CD4-positive, alpha-beta T cell (primary cell): Measurements from ENCODE around the gene PUS7. TPM values are rescaled to one million over a fixed set of nuclear protein-coding genes. Genes with fewer than 3 reads are reported as not detected.

Experiments used
- ATAC-seq: fragments of 200-7000 bp; cut with Tn5 transposase; one replicate; pipeline ENCODE4 v1.10.0; 2022; ENCODE audit warnings: mild to moderate bottlenecking; ENCODE audit not compliant: poor library complexity
- CTCF ChIA-PET: fragments of 350-600 bp; sonication (Branson Sonifier 250); formaldehyde crosslinking; loops from one replicate; lab custom pipeline; 2021; ENCODE audit warnings: antibody characterized with exemption, inconsistent platforms; lab: Charles Lee
- POLR2A ChIA-PET: fragments of 350-600 bp; sonication (Branson Sonifier 250); formaldehyde crosslinking; loops from one replicate; lab custom pipeline; 2021; ENCODE audit warnings: antibody characterized with exemption, inconsistent platforms; lab: Charles Lee
- DNase-seq, 14 experiments: peaks; one replicate each; pipeline ENCODE4 v3.0.0-alpha.2; 2013 to 2020; ENCODE audit warnings: mixed read lengths in 2 of 14
- H3K27ac ChIP-seq, 2 donors: one replicate each; pipeline versions ENCODE4 v1.5.1 to v1.7.0; 2013; ENCODE audit warnings: low read length in 2 of 2, low read depth in 1 of 2, mild to moderate bottlenecking in 1 of 2
- H3K27me3 ChIP-seq, 2 experiments: 1 replicate in 1 of 2; 2 replicates in 1 of 2; pipeline versions ENCODE4 v1.6.1 to v1.7.0; 2013; ENCODE audit warnings: low read length in 2 of 2, control low read depth in 1 of 2, mild to moderate bottlenecking in 1 of 2, moderate library complexity in 1 of 2; ENCODE audit not compliant: insufficient read depth in 2 of 2, control insufficient read depth in 1 of 2
- H3K36me3 ChIP-seq: one replicate; pipeline ENCODE4 v1.6.1; 2013; ENCODE audit warnings: low read length, control low read depth; ENCODE audit not compliant: insufficient read depth
- H3K4me1 ChIP-seq: one replicate; pipeline ENCODE4 v1.6.1; 2013; ENCODE audit warnings: low read length, control low read depth; ENCODE audit not compliant: insufficient read depth
- H3K4me3 ChIP-seq: one replicate; pipeline ENCODE4 v1.5.1; 2013; ENCODE audit warnings: mild to moderate bottlenecking, low read length, moderate library complexity
- H3K9me3 ChIP-seq, 2 experiments: 1 replicate in 1 of 2; 2 replicates in 1 of 2; pipeline versions ENCODE4 v1.6.1 to v1.7.0; 2013; ENCODE audit warnings: low read length in 2 of 2, mild to moderate bottlenecking in 2 of 2, control low read depth in 1 of 2, moderate library complexity in 1 of 2; ENCODE audit not compliant: control insufficient read depth in 1 of 2, insufficient read depth in 1 of 2
- H3K27ac Mint-ChIP-seq: one replicate; pipeline ENCODE4 v1.8.0; 2020; ENCODE audit warnings: mixed read lengths
- H3K27me3 Mint-ChIP-seq: one replicate; pipeline ENCODE4 v1.8.0; 2021; ENCODE audit warnings: mixed read lengths
- H3K36me3 Mint-ChIP-seq: one replicate; pipeline ENCODE4 v1.8.0; 2021; ENCODE audit warnings: low read depth, mixed read lengths
- H3K4me1 Mint-ChIP-seq: one replicate; pipeline ENCODE4 v1.8.0; 2021; ENCODE audit warnings: low read depth, mixed read lengths
- H3K4me3 Mint-ChIP-seq: one replicate; pipeline ENCODE4 v1.8.0; 2020; ENCODE audit warnings: mild to moderate bottlenecking, mixed read lengths
- H3K9me3 Mint-ChIP-seq: one replicate; pipeline ENCODE4 v1.8.0; 2020; ENCODE audit warnings: mixed read lengths
- intact Hi-C, 2 experiments: fragments of 100-400 bp; cut with DNase I in 1 of 2; cut with micrococcal nuclease in 1 of 2; formaldehyde crosslinking; loops; one replicate each; pipeline versions ENCODE4 v1.15.1 to v1.9.0; 2023 to 2025; cut with DNase I, micrococcal nuclease
- total RNA-seq, 174 experiments: library from RNA in 2 of 174; stranded (reverse) in 2 of 174; gene quantifications; one replicate each; pipeline ENCODE4 v1.2.3 and lab custom pipeline; 2021 to 2026
- TF ChIP-seq, protein P1 (sequence below): fragments of 200-600 bp; IDR thresholded peaks from one replicate; pipeline ENCODE4 v1.8.0; 2022; ENCODE audit warnings: antibody characterized with exemption, mild to moderate bottlenecking

Gene PUS7
- total RNA-seq, 2 experiments from 2014 or later = 2.7 TPM

- H3K4me3 Mint-ChIP-seq = no peak overlapping the region
- H3K27ac ChIP-seq = no peak overlapping the region
- POLR2A ChIA-PET = no interaction called here
- H3K4me1 ChIP-seq = no peaks in the 10 kb centered on the region
- H3K36me3 Mint-ChIP-seq = peaks cover 21% of the 10 kb centered on the region
- TF ChIP-seq, protein P1, sequence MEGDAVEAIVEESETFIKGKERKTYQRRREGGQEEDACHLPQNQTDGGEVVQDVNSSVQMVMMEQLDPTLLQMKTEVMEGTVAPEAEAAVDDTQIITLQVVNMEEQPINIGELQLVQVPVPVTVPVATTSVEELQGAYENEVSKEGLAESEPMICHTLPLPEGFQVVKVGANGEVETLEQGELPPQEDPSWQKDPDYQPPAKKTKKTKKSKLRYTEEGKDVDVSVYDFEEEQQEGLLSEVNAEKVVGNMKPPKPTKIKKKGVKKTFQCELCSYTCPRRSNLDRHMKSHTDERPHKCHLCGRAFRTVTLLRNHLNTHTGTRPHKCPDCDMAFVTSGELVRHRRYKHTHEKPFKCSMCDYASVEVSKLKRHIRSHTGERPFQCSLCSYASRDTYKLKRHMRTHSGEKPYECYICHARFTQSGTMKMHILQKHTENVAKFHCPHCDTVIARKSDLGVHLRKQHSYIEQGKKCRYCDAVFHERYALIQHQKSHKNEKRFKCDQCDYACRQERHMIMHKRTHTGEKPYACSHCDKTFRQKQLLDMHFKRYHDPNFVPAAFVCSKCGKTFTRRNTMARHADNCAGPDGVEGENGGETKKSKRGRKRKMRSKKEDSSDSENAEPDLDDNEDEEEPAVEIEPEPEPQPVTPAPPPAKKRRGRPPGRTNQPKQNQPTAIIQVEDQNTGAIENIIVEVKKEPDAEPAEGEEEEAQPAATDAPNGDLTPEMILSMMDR = no peak
- H3K36me3 ChIP-seq = peaks cover under 1% of the 10 kb centered on the region
- intact Hi-C loops = no loop called here
- H3K27me3 ChIP-seq = no peaks in the 10 kb centered on the region
- ATAC-seq (no peak), DNase-seq (no peak)
- no peaks in the 10 kb centered on the region for H3K9me3 ChIP-seq
- CTCF ChIA-PET = no interaction called here
- H3K27ac Mint-ChIP-seq = no peak overlapping the region
- H3K9me3 Mint-ChIP-seq = no peaks in the 10 kb centered on the region
- no peaks in the 10 kb centered on the region for H3K27me3 Mint-ChIP-seq
- no peak overlapping the region for H3K4me3 ChIP-seq
- H3K4me1 Mint-ChIP-seq = no peaks in the 10 kb centered on the region
These were observed 25.1 kb downstream of the PUS7 start for GRCh38 chr7:105497016-105497415.

- POLR2A ChIA-PET = no interaction called here
- Mint-ChIP-seq H3K9me3 (no peaks in the 10 kb centered on the region), H3K4me3 (no peak overlapping the region), H3K36me3 (peaks cover 19% of the 10 kb centered on the region), H3K27me3 (no peaks in the 10 kb centered on the region), H3K4me1 (no peaks in the 10 kb centered on the region), H3K27ac (no peak overlapping the region)
- CTCF ChIA-PET = no interaction called here
- H3K4me1 ChIP-seq = no peaks in the 10 kb centered on the region
- H3K27me3 ChIP-seq = no peaks in the 10 kb centered on the region
- TF ChIP-seq, protein P1 = no peak
- H3K4me3 ChIP-seq = no peak overlapping the region
- DNase-seq (no peak), ATAC-seq (no peak)
- H3K27ac ChIP-seq = no peak overlapping the region
- no peaks in the 10 kb centered on the region for H3K9me3 ChIP-seq
- intact Hi-C loops = no loop called here
- no peaks in the 10 kb centered on the region for H3K36me3 ChIP-seq
These were observed 25.6 kb downstream of the PUS7 start for GRCh38 chr7:105496521-105496920.

GRCh38 chr7:105493923-105494315 is 28.2 kb downstream of the PUS7 start:
- H3K27me3 ChIP-seq = no peaks in the 10 kb centered on the region
- TF ChIP-seq, protein P1 = no peak
- H3K4me1 Mint-ChIP-seq = no peaks in the 10 kb centered on the region
- H3K27me3 Mint-ChIP-seq = no peaks in the 10 kb centered on the region
- H3K4me3 ChIP-seq = no peak overlapping the region
- ATAC-seq = no peak
- H3K27ac ChIP-seq = no peak overlapping the region
- no peak overlapping the region for H3K27ac Mint-ChIP-seq
- H3K4me1 ChIP-seq = no peaks in the 10 kb centered on the region
- CTCF ChIA-PET = no interaction called here
- DNase-seq = no peak
- H3K36me3 ChIP-seq = no peaks in the 10 kb centered on the region
- no peaks in the 10 kb centered on the region for H3K36me3 Mint-ChIP-seq
- no peaks in the 10 kb centered on the region for H3K9me3 ChIP-seq
- no peaks in the 10 kb centered on the region for H3K9me3 Mint-ChIP-seq
- no peak overlapping the region for H3K4me3 Mint-ChIP-seq
- POLR2A ChIA-PET = no interaction called here
- intact Hi-C loops = no loop called here
